Activated CD4-positive, alpha-beta T cell treated with anti-CD3 and anti-CD28 coated beads, Interleukin-2, amount 50 U/mL, for 24 hours (primary cell): ENCODE results near the gene SELENOP.
"Not testable (repeated sequence)": the region's sequence is repeated elsewhere in the genome, so short reads cannot be mapped to it uniquely, and the experiment has no call there.

Source experiments
- DNase-seq, 2 donors: peaks; one replicate each; pipeline ENCODE4 v3.0.0-alpha.2; 2020; ENCODE audit warnings: low read depth in 1 of 2, low spot score in 1 of 2

SELENOP gene

DNA sequence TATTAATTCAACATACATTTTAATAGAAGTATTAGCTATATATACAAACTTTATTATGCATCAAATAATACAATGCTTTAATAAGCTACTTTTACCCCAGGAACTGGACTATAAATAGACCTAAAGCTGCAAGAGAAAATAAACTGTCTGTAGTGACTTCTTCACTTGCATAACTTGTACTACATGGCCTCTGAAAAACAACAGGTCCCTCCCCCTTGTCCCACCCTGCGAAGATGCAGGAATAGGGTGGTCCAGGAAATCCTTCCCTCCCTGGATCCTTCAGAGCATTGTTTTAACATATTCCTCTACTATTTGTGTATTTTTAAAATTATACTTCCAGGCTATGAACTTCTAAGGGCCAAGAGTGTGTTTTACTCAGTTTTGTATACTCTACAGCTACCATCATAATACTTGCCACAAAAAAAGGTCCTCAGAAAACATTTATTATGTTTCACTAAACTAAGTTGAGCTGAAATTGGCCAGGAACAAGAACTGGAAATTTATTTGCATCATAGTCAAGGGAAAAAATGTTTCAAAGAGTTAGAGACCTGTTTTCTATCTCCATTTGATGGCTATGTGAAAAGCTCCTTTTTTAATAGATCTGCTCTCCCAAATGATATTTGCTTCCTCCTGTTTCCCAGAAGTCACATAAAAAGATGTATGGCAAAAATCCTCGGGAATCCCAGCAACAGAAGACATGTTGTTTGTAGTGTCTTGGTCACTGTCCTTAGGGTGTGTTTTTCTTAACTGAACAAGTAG, 15.2 kb upstream of the SELENOP start:
- no peak for DNase-seq

DNA sequence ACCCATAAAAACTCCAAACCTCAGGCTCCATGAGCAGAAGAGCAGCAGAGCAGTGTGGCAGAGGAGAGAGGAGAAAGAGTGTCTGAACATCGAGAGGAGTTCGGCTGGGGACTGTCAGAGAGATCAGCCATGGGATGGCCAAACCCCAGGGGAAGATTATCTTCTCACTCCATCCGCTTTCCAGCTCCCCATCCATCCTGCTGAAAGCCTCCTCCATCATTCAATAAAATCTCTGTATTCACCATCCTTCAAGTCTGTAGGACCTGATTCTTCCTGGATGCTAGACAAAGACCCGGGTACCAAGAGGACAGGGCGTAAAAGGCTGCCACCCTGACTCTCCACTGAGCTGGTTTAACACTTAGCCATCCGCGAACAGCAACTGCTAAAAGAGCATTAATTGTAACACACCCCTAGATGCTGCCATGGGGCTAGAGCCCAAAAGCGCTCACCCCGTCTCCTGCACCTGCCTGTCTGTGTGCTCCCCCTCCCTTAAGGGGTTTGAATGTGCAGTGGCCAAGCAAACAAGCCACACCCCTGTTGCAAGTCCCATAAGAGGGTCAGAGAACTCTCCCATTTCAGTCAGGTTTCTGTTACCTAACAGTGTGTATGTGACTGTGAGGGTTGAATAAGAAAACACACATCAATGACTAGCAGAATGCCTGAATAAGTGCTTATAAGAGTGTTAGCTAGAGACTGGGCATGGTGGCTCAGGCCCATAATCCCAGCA, 13.9 kb upstream of the SELENOP start:
- DNase-seq, result no peak

DNA sequence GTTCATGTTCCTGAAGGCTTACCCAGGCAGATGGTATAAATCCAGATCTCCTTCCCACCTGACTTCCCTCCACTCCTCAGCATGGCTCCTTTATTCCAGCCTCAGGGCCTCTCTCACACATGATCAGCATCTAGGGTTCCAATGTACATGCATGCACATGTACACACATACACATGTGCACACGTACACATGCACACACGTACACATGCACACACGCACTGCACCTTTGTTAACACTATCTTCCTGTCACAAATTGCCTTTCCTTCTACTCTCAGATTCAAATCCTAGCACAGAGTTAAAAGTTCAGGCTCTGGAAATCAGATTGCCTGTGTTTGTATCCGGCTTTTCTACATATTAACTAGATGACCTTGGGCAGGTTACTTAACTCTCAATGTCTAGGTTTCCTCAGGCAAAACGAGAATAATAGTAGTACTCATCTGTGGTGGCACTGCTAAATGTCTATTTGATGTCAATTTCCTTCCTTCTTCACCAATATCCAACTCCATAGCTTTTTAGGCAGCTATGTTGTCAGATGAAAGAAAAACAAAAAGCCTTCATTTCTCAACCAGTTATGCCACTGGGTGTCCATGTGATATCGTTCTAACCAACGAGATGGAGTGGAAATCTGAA, 12.8 kb upstream of the SELENOP start:
- no peak for DNase-seq

DNA sequence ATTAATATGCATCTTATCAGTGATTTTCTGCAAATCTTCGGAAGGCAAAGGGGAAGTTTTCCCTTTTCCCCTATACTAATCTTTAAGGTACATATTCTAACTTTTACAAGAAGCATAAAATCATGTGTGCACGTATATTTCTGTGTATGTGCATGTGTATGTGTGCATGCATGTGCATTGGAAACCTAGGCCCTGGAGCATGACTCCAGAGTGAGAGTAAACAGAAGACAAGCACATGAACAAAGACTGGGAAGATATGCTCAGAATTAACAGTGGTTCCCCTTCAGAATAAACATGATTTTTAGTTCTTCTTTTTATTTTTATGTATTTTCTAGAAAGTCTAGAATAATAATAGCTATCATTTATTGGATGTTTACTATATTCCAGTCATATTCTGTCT, 10.9 kb upstream of the SELENOP start:
- no peak for DNase-seq

DNA sequence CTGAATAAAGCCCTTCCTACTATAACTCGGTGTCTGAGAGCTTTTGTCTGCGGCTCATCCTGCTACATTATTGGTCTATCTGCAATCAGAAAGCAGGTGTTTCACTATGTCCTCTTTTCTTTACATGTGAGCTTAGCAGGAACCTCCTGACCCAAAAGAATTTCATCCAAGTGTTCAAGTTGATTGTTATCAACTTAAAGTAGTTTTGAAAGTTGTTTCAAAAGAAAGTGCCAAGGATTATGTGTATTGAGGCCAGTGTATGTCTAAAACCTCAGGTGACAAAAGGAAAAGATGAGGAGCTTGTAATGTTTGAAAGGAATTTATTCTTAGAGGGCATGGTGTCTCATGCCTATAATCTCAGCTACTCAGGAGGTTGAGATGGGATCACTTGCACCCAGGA, 8.1 kb upstream of the SELENOP start:
- DNase-seq, result no peak

DNA sequence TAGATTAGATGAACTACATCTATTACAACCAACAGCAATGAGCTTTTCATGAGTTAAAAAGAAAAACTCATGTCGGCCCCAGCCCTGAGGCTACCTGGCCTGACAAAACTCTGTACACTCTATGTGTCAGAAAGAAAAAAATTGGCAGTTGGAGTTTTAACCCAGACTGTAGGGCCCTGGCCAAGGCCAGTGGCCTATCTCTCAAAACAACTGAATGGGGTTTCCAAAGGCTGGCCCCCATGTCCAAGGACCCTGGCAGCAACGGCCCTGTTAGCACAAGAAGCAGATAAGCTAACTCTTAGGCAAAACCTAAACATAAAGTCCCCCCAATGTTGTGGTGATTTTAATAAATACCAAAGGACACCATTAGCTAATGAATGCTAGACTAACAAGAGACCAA, 4.9 kb upstream of the SELENOP start:
- DNase-seq, result not testable (repeated sequence)

DNA sequence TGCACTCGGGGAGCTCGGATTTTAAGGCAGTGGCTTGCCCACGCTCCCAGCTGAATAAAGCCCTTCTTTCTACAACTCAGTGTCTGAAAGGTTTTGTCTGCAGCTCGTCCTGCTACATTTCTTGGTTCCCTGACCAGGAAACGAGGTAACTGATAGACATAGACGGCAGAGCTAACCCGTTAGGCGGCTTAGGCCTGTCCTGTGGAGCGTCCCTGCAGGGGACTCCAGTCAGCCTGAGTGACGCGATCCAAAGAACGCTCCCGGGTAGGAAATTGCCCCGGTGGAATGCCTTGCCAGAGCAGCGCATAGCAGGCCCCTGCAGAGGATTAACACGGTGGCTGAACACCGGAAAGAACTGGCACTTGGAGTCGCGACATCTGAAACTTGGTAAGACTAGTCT, 1.8 kb upstream of the SELENOP start:
- no peak for DNase-seq

DNA sequence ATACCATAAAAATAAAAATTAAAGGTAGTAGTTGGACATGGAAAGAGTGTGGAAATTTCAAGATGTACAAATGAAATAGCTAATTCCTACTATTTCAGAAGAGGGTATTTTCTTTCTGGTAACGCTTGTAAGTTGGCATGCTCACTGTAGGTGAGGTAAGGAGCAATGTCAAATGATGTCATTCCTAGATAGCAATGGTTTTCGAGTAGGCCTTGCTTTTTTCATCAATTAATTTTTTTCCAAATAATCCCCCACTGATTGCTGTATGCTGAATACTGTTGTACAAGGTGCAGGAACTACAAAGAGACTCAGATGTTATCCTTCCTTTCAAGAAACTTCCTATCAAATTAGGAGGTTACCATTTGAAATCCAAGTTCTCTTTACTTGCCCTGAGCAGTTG, 928 bp upstream of the SELENOP start:
- no peak for DNase-seq

DNA sequence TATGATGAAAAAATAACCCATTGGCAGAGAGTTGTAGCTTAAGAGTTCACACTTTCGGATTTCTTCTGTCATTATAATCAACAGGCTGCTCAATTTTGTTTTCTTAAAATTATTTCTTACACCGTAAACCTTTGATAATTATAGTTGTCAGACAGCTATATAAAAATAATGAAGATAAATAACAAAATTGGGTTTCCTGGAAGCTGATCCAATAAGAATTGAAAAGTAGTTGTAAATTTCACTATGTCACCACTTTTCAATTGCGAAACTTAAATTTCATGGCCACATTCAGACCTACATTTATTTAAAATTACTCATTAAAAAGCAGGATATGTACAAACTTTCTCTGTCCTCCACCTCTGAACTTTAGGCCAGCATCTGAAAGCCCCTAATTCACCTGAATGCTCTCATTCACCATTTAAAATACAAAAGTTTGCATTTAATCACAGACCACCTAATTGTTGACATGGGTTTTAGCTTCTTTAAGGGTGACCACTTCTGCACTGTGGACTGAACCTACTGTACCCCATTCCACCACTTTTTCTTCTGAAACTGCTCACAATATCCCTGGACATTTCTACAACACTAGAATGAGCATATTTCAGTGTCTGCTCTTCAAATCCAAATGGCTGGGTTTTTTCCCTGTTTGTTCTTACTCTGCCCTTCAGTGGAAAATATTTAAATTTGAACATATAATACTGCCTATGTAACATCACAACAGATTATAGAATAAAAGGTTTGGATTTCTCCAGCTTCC, 680 bp downstream of the SELENOP start:
- no peak for DNase-seq

DNA sequence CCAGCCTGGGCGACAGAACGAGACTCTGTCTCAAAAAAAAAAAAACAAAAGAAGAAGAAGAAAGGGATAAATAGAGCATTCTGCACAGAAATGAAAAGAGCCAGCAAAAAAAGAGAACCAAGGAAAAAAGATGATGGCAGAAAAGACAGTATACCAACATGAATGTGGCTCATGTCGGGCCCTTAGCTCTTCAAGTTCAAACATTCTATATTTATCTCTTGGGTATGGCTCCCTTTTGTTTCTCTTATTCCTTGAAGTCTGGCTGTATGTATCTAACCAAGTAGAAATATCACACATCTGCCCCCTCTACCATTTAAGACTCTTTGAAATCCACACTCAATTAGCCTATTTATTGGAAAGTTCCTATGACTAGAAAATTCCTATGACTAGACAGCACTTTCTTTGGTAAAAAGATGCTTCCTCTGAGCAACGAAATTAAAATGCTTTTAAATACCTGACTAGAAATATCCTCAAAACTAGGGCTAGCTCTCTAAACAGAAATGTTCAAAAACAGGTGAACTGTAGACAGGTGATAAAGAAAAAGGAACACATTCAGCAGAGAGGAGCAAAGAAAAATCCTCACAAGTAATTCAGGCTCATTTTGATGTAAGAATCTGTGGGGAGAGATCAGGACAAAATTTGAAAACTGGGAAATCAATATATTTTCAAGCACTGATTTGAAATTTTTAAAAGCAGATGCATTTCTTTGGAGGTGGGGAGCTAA, 2.6 kb downstream of the SELENOP start:
- no peak for DNase-seq

DNA sequence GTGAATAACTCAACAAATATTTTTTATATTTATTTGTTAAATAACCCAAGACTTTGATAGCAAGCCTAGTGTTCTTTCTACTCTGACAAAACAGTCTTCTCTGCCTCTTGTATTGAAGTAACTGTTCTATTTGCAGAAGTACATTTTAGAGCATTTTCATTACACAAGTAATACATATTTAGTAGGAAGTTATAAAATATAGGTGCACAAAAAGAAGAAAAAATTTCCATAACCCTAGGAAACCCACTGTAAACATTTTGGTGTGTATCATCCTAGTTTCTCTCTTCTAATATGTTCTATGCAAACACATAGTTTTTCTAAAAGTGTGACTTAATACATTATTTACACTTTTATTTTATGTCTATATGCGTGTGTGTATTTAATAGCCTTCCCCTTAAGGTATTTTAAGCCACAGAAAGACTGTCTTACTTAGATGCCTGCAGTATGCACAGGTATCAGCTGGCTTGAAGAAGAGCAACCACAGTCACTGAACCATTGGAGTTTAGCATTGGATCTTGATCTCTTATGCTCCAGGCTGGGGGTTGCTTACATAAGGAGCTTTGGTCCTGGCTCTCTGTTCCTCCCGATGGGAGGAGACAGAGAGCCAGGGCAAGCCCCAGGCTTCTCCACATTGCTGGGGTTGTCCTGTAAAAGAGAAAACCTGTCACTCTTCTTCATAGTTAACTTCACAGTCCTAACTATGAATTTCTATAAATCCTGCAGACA, 3.8 kb downstream of the SELENOP start:
- DNase-seq, result no peak

DNA sequence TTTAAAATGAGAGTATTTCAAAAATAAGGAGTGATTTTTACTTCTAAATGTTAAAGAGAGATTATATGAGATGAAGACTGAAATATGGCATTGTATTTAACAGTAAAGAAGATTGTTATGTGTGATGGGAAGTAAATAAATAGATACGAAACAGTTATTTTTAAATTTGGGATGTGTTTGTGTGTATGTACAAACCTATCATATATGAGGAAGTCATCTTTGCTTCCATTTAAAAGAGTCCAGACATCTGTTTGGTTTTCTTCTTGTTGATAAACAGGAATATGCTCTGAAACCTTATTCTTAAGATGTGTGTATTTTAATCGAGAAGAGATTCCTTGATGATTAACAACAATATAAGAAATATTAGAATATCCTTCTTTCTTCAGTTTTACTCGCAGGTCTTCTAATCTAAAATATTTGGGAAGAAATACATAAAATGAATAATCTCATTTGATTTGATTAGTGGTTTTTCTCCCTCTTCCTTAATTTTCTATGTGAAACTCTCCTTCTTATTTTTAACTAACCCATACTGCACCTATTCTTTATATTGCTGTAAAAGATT, 4.9 kb downstream of the SELENOP start:
- DNase-seq, result no peak

DNA sequence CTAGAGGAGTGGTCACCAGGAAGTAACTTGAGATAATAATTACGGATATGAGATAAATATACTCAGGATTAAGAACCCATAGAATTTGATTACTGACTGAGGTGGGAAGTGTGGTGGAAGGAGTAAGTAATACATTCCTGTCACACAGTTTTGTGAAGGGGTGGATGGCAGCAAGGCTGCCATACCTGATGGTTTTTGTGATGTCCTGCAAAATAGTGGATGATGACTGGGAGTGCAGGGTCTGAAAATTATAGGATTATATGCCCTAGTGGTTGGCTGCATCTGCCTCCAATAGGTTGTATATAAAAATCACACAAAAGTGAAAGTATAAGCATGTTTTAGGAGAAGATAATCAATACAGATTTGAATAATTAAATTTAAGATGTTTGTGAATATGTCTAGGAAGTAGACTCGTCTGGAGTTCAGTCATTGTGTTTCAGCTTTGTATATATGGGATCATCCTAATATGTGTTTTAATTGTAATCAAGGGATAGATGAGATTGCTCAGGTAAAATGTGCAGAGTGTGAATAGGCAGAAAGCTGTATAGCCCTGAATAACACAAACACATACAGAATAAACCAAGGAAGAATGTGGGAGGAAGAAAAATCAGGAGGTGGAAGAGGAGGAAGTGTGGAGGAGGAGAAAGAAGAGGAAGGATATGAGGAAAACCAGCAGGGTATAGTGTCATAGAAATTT, 5.5 kb downstream of the SELENOP start:
- no peak for DNase-seq

DNA sequence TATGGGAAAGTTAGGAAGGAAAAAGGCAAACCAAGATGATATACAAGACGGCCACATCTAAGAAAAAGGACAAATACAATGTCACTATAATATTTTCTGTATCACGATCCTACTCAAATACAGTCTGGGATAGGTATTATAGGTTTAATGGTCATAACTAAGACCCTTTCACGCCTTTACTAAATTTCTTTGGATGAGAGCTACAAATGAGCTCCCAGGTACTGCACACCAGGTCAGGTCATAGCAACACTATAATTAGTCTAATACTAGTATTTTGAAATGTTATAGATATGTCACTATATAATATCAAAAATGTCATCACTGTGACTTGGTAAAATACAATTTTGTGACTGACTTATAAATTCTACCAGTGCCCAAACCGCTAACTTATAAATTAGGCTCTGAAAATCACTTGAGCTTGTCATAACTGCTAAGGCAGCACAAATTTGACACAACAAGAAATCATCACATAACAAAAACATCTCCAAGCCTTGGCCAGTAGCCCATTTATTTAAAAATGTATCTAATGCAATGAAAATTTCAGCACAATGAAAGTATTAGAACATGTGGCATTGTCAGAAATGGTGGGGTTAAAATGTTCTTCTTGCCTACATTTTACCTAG, 6.9 kb downstream of the SELENOP start:
- DNase-seq, result no peak

DNA sequence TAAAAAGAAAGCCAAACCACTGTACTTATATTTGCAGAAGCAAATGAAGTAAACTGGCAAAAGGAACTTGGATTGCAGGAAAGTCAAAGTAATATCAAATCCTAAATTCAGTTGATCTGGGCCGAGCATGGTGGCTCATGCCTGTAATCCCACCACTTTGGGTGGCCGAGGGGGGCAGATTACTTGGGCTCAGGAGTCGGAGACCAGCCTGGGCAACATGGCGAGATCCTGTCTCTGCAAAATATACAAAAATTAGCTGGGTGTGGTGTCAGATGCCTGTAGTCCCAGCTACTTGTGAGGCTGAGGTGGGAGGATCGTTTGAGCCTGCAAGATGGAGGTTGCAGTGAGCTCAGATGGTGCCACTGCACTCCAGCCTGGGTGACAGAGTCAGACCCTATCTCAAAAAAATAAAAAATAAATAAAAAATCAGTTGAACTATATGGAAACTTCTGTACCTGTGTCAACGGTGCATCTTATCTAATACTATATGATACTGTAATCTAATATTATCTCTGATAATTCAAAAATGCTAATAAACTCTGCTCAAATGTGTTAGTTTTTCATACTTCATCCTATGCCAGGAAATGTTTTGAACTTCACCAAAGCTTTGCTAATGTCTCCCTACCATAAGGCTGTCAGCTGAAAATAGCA, 10.1 kb downstream of the SELENOP start:
- DNase-seq, result no peak

DNA sequence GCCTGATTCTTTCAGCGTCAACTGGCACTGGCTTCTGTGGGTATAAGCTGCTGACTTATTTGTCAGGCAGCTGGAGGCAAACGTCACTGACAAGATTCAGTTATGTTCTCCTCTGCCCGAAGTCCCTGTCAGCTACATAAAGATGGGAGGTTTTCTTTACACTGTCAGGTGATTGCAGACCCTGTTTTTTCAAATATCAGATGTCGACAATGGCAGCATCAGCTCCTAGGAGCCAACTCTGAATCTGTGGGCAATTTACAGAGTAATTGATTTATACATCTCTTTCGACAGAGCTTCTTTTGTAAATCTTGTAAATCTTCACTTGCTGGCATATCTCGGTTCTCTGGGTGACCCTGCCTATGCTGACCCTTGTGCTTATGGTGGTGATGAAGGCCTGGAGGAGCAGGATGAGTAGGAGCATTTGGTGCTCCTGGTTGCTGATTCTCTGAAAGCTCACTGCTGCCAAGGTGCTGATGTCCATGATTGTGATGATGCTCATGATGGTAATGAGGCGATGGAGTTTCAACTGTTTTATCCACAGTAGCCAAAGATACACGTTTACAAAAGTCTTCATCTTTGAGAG, 10.9 kb downstream of the SELENOP start:
- no peak for DNase-seq

DNA sequence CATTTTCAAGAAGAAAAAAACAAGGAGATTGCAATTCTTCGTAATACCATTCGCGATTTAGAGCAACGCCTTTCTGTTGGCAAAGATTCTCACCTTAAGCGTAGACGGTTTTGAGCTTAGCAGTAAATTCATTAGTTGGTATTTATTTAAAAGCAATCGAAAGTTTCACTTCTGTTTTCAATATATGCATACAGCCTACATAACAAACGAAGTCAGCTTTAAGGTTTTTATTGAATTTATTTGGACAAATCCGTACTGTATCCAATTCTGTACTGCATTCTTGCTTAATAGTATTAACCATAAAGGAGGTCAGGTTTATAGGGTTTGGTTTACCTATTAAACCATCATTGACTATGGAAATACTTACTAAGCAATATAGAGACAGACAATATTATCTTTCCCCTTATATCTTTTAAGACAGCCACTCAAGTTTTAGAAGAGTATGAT, 12.0 kb downstream of the SELENOP start:
- no peak for DNase-seq

DNA sequence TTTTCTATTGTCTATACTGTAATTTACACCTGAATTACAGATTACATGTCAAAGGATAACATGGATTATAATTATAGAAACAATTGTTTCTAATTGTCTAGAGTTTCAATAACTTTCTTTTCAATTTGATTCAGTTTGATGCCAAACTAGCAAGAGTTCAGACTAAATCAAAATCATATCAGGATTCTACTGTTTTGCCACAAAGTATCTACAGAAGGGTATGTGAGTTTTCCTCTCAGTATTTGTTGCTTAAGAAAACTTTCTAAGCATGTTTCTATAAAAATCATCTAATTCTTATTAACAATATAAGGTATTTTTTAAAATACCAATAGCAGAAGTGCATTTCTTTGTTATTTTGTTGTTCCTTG, 12.5 kb downstream of the SELENOP start:
- DNase-seq, result no peak
